ENCODE data around the gene PRRG4.

Gene PRRG4

GRCh38 chr11:32899438-32899837 lies 69.7 kb downstream of the PRRG4 start:
- no peak overlapping the region for H2AFZ ChIP-seq (ENCODE audit: low read depth, low read length)
- no peak overlapping the region for H3K4me3 ChIP-seq (ENCODE audit: low read length)
- H3K79me2 ChIP-seq (ENCODE audit: low read length) = peaks cover 100% of the 10 kb centered on the region
- TF ChIP-seq CTCF (IDR thresholded peaks at IDR 0.05; ENCODE audit: low read depth, low read length) (no peak), EZH2phosphoT487 (IDR thresholded peaks at IDR 0.05; ENCODE audit: low read depth) (no peak)
- H3K9ac ChIP-seq (ENCODE audit: low read length) = no peak overlapping the region
- no peak overlapping the region for H3K27ac ChIP-seq (ENCODE audit: low read length)
- no peak overlapping the region for H3K4me2 ChIP-seq (ENCODE audit: low read length)
- H3K27me3 ChIP-seq (ENCODE audit: low read depth, low read length) = no peaks in the 10 kb centered on the region
- peaks cover 69% of the 10 kb centered on the region for H4K20me1 ChIP-seq (ENCODE audit: insufficient read depth, low read length)
- H3K4me1 ChIP-seq (ENCODE audit: low read length) = peaks cover 12% of the 10 kb centered on the region
- no peaks in the 10 kb centered on the region for H3K9me3 ChIP-seq (ENCODE audit: insufficient read depth, low read length)
- peaks cover 5% of the 10 kb centered on the region for H3K36me3 ChIP-seq (replicated peaks; ENCODE audit: low read depth, low read length)

- H3K9me3 ChIP-seq (ENCODE audit: insufficient read depth, low read length) = no peaks in the 10 kb centered on the region
- peaks cover 5% of the 10 kb centered on the region for H3K36me3 ChIP-seq (replicated peaks; ENCODE audit: low read depth, low read length)
- H3K9ac ChIP-seq (ENCODE audit: low read length) = no peak overlapping the region
- no peak overlapping the region for H3K4me2 ChIP-seq (ENCODE audit: low read length)
- TF ChIP-seq EZH2phosphoT487 (IDR thresholded peaks at IDR 0.05; ENCODE audit: low read depth) (no peak), CTCF (IDR thresholded peaks at IDR 0.05; ENCODE audit: low read depth, low read length) (no peak)
- H3K4me3 ChIP-seq (ENCODE audit: low read length) = no peak overlapping the region
- H4K20me1 ChIP-seq (ENCODE audit: insufficient read depth, low read length) = peaks cover 57% of the 10 kb centered on the region
- no peaks in the 10 kb centered on the region for H3K4me1 ChIP-seq (ENCODE audit: low read length)
- H2AFZ ChIP-seq (ENCODE audit: low read depth, low read length) = no peak overlapping the region
- H3K27ac ChIP-seq (ENCODE audit: low read length) = no peak overlapping the region
- no peaks in the 10 kb centered on the region for H3K27me3 ChIP-seq (ENCODE audit: low read depth, low read length)
- H3K79me2 ChIP-seq (ENCODE audit: low read length) = peaks cover 96% of the 10 kb centered on the region
These were observed 72.5 kb downstream of the PRRG4 start for GRCh38 chr11:32902089-32902665.

GRCh38 chr11:32905028-32905667 lies 75.4 kb downstream of the PRRG4 start:
- no peak overlapping the region for H3K4me2 ChIP-seq (ENCODE audit: low read length)
- H2AFZ ChIP-seq (ENCODE audit: low read depth, low read length) = no peak overlapping the region
- H3K79me2 ChIP-seq (ENCODE audit: low read length) = peaks cover 94% of the 10 kb centered on the region
- no peaks in the 10 kb centered on the region for H3K36me3 ChIP-seq (replicated peaks; ENCODE audit: low read depth, low read length)
- no peak overlapping the region for H3K9ac ChIP-seq (ENCODE audit: low read length)
- H4K20me1 ChIP-seq (ENCODE audit: insufficient read depth, low read length) = peaks cover 43% of the 10 kb centered on the region
- no peak overlapping the region for H3K4me3 ChIP-seq (ENCODE audit: low read length)
- TF ChIP-seq CTCF (IDR thresholded peaks at IDR 0.05; ENCODE audit: low read depth, low read length) = no peak
- no peak for TF ChIP-seq EZH2phosphoT487 (IDR thresholded peaks at IDR 0.05; ENCODE audit: low read depth)
- H3K9me3 ChIP-seq (ENCODE audit: insufficient read depth, low read length) = no peaks in the 10 kb centered on the region
- H3K27me3 ChIP-seq (ENCODE audit: low read depth, low read length) = no peaks in the 10 kb centered on the region
- no peaks in the 10 kb centered on the region for H3K4me1 ChIP-seq (ENCODE audit: low read length)
- H3K27ac ChIP-seq (ENCODE audit: low read length) = no peak overlapping the region

Measured in OCI-LY3 (cell line).